Ammon's horn (tissue), 1 donor: ENCODE data around the gene IVL.
A peak's percentile ranks its signal among the peaks of the same experiment; 100 is the strongest.

Experiments
- DNase-seq: peaks from one replicate; pipeline ENCODE4 v3.0.0-alpha.2; 2016; ENCODE audit warnings: low spot score

The IVL gene

GRCh38 chr1:152907686-152908601 lies at the start of gene IVL:
IVL (plus strand) TSS chr1:152908546; CDS start chr1:152909798, 1,252 bp downstream.
- DNase-seq: no peak

GRCh38 chr1:152859696-152860095 lies 48.6 kb upstream of the IVL start, which contains the start of gene LCE7A:
LCE7A (plus strand) TSS chr1:152859996; CDS start chr1:152860698, 702 bp downstream.
- no peak for DNase-seq

- no peak for DNase-seq
These were observed 48.2 kb upstream of the IVL start for GRCh38 chr1:152860129-152860528.

- DNase-seq: no peak
These were observed 47.0 kb upstream of the IVL start for GRCh38 chr1:152861374-152861773.

GRCh38 chr1:152864443-152864842 lies 43.9 kb upstream of the IVL start:
- DNase-seq: no peak

- no peak for DNase-seq
These were observed 42.0 kb upstream of the IVL start for GRCh38 chr1:152866321-152866720.

- DNase-seq: peak; percentile 81
These were observed 38.4 kb upstream of the IVL start for GRCh38 chr1:152869808-152870419.

- peak; percentile 24 for DNase-seq
These were observed 37.3 kb upstream of the IVL start for GRCh38 chr1:152870831-152871730.

GRCh38 chr1:152871731-152872126 lies 36.6 kb upstream of the IVL start:
- DNase-seq: no peak

- no peak for DNase-seq
These were observed 34.9 kb upstream of the IVL start for GRCh38 chr1:152873495-152873894.

GRCh38 chr1:152876827-152877226 lies 31.5 kb upstream of the IVL start:
- no peak for DNase-seq

- DNase-seq: no peak
These were observed 30.3 kb upstream of the IVL start, which contains the start of gene SMCP for GRCh38 chr1:152878042-152878441. SMCP (plus strand) TSS chr1:152878322; CDS start chr1:152884423, 6,101 bp downstream.

GRCh38 chr1:152879559-152880198 lies 28.7 kb upstream of the IVL start:
- DNase-seq: no peak

GRCh38 chr1:152880316-152880715 lies 28.0 kb upstream of the IVL start:
- no peak for DNase-seq

GRCh38 chr1:152880907-152881306 lies 27.4 kb upstream of the IVL start:
- no peak for DNase-seq

- DNase-seq: no peak
These were observed 24.3 kb upstream of the IVL start for GRCh38 chr1:152884085-152884484.

- DNase-seq: no peak
These were observed 23.8 kb upstream of the IVL start for GRCh38 chr1:152884506-152884905.

GRCh38 chr1:152884966-152885624 lies 23.3 kb upstream of the IVL start:
- DNase-seq: no peak

GRCh38 chr1:152886085-152886484 lies 22.3 kb upstream of the IVL start:
- DNase-seq: no peak

GRCh38 chr1:152886758-152887409 lies 21.5 kb upstream of the IVL start:
- no peak for DNase-seq

GRCh38 chr1:152888126-152888525 lies 20.2 kb upstream of the IVL start:
- DNase-seq: no peak
